HepG2 (cell line): ENCODE data around the gene SPECC1L. TPM values are rescaled to one million over a fixed set of nuclear protein-coding genes. Genes with fewer than 3 reads are reported as not detected.

Source experiments
- DBP ChIP-seq: sonication (generic); formaldehyde crosslinking; IDR thresholded peaks from 2 replicates; pipeline ENCODE4 v1.4.0; 2020; ENCODE audit warnings: missing genetic modification reagents; ENCODE audit errors: not compliant biosample characterization
- ERF ChIP-seq: IDR thresholded peaks from 2 replicates; pipeline ENCODE4 v1.6.1; 2018; ENCODE audit warnings: missing biosample characterization, missing genetic modification reagents
- HCFC1 ChIP-seq: fragments of 150-350 bp; IDR thresholded peaks from 2 replicates; pipeline ENCODE4 v1.6.1; 2014; ENCODE audit warnings: low read depth, low read length
- HES4 ChIP-seq: sonication (generic); formaldehyde crosslinking; IDR thresholded peaks from 2 replicates; pipeline ENCODE4 v1.9.0; 2021; ENCODE audit warnings: mild to moderate bottlenecking, missing genetic modification reagents, borderline replicate concordance
- IKZF5 ChIP-seq: IDR thresholded peaks from 2 replicates; pipeline ENCODE4 v1.6.1; 2018; ENCODE audit warnings: missing genetic modification reagents, mild to moderate bottlenecking, missing compliant biosample characterization
- RARA ChIP-seq: IDR thresholded peaks from 2 replicates; pipeline ENCODE4 v1.6.1; 2016; ENCODE audit warnings: missing genetic modification reagents, missing compliant biosample characterization
- SP1 ChIP-seq, 2 experiments: fragments of 450-650 bp in 1 of 2; sonication (generic) in 1 of 2; formaldehyde crosslinking in 1 of 2; IDR thresholded peaks; 2 replicates each; pipeline versions ENCODE4 v1.4.0 to v1.6.1; 2016 to 2020; ENCODE audit warnings: missing genetic modification reagents in 1 of 2
- SRSF4 ChIP-seq: fragments of 200-400 bp; formaldehyde crosslinking; IDR thresholded peaks from one replicate; pipeline ENCODE4 v1.6.1; 2018; ENCODE audit warnings: mild to moderate bottlenecking, low read depth, low read length, moderate library complexity; ENCODE audit not compliant: poor library complexity, severe bottlenecking
- TAF15 ChIP-seq: fragments of 200-400 bp; formaldehyde crosslinking; IDR thresholded peaks from one replicate; pipeline ENCODE4 v1.6.1; 2018; ENCODE audit warnings: mild to moderate bottlenecking, low read depth, low read length; ENCODE audit not compliant: poor library complexity, severe bottlenecking
- ZBTB42 ChIP-seq: sonication (generic); formaldehyde crosslinking; IDR thresholded peaks from 2 replicates; pipeline ENCODE4 v1.5.0; 2020; ENCODE audit warnings: mild to moderate bottlenecking, missing genetic modification reagents
- ZNF280D ChIP-seq: sonication (generic); formaldehyde crosslinking; IDR thresholded peaks from 2 replicates; pipeline ENCODE4 v1.5.1; 2020; ENCODE audit warnings: mild to moderate bottlenecking, missing genetic modification reagents
- ZNF724P ChIP-seq: sonication (generic); formaldehyde crosslinking; IDR thresholded peaks from 2 replicates; pipeline ENCODE4 v1.8.0; 2022; ENCODE audit warnings: missing genetic modification reagents, borderline replicate concordance
- ZNF740 ChIP-seq: sonication (generic); formaldehyde crosslinking; IDR thresholded peaks from 2 replicates; pipeline ENCODE4 v1.4.0; 2020; ENCODE audit warnings: missing genetic modification reagents
- ZNF749 ChIP-seq: sonication (generic); formaldehyde crosslinking; IDR thresholded peaks from 2 replicates; pipeline ENCODE4 v1.8.0; 2022; ENCODE audit warnings: mild to moderate bottlenecking, missing genetic modification reagents, moderate library complexity, borderline replicate concordance
- polyA plus RNA-seq, 8 experiments: library from polyadenylated mRNA; depleted of rRNA in 3 of 8; stranded (reverse) in 7 of 8; unstranded in 1 of 8; fragments of >200 nt; fragmentation: Illumina TruSeq in 4 of 8; extraction: Trizol in 4 of 8; gene quantifications; 2 replicates each; pipeline versions ENCODE4 v1.2.1 to v1.2.3, GENCODE V29; 2011 to 2016; ENCODE audit warnings: low read depth in 4 of 8, missing spikeins in 1 of 8, mixed read lengths in 1 of 8; ENCODE audit not compliant: insufficient read depth in 1 of 8
- total RNA-seq, 5 experiments: library from RNA; depleted of rRNA; stranded (reverse); fragments of >200 nt; fragmentation: Illumina TruSeq; extraction: Trizol; gene quantifications; 2 replicates each; pipeline ENCODE4 v1.2.3, GENCODE V29; 2016; ENCODE audit warnings: low read depth in 1 of 5

Gene SPECC1L
- total and polyA plus RNA-seq, 2 of the 13 experiments (the other 11 are each of a cell fraction or from before 2014, with no cell fraction given) = 14.1 to 30.3 TPM

GRCh38 chr22:24455751-24456426 lies 185.3 kb downstream of the SPECC1L start (continued):
- TF ChIP-seq RARA (CRISPR knock-in tag) = peak; percentile 22; the same call in 1 of the 2 replicates
- TF ChIP-seq SP1 (IDR thresholded peaks at IDR 0.05) = no peak
- no peak for TF ChIP-seq SP1 (CRISPR knock-in tag; IDR thresholded peaks at IDR 0.05)
- no peak for TF ChIP-seq HES4 (CRISPR knock-in tag)
- no peak for TF ChIP-seq ZNF749 (CRISPR knock-in tag)
- TF ChIP-seq DBP (CRISPR knock-in tag) = no peak
- no peak for TF ChIP-seq TAF15
- TF ChIP-seq ERF (CRISPR knock-in tag) = no peak
- no peak for TF ChIP-seq ZNF724P (CRISPR knock-in tag)
- TF ChIP-seq ZNF740 (CRISPR knock-in tag) = no peak
- TF ChIP-seq ZNF280D = no peak
- TF ChIP-seq SRSF4 = no peak
- TF ChIP-seq HCFC1 = no peak
- 0 out of 2 replicates have a peak, but pooled peaks have one; percentile 20 for TF ChIP-seq IKZF5 (CRISPR knock-in tag)
- no peak for TF ChIP-seq ZBTB42 (CRISPR knock-in tag)
